ENCODE measurements around the gene RNF186.

DNA sequence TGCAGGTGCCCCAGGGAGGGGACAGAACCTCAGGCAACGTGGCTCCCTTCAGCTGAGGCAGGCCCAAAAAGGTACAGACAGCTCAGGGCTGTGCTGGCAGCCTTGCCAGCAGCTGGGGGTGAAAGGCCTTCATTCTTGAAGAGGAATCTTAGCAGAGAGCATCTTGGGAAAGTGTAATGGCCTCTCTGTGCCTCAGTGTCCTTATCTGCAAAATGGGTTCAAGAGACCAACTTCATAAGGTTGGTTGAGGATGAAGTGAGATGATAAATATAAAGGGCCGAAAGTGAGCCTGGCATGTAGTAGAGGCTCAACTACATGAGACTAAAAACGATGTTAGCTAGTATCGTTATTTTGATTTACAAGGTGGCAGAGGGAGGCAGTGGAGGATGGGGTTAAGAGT, 41.6 kb downstream of the RNF186 start:
- TF ChIP-seq, protein P1, sequence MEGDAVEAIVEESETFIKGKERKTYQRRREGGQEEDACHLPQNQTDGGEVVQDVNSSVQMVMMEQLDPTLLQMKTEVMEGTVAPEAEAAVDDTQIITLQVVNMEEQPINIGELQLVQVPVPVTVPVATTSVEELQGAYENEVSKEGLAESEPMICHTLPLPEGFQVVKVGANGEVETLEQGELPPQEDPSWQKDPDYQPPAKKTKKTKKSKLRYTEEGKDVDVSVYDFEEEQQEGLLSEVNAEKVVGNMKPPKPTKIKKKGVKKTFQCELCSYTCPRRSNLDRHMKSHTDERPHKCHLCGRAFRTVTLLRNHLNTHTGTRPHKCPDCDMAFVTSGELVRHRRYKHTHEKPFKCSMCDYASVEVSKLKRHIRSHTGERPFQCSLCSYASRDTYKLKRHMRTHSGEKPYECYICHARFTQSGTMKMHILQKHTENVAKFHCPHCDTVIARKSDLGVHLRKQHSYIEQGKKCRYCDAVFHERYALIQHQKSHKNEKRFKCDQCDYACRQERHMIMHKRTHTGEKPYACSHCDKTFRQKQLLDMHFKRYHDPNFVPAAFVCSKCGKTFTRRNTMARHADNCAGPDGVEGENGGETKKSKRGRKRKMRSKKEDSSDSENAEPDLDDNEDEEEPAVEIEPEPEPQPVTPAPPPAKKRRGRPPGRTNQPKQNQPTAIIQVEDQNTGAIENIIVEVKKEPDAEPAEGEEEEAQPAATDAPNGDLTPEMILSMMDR (IDR thresholded peaks at IDR 0.05; ENCODE audit: low read depth, low read length), result no peak
- TF ChIP-seq, protein P2, sequence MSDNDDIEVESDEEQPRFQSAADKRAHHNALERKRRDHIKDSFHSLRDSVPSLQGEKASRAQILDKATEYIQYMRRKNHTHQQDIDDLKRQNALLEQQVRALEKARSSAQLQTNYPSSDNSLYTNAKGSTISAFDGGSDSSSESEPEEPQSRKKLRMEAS (IDR thresholded peaks at IDR 0.05; ENCODE audit: low read depth, low read length), result no peak
- no peak for TF ChIP-seq POLR2A (IDR thresholded peaks at IDR 0.05; ENCODE audit: extremely low read depth, insufficient read length)
- TF ChIP-seq MYC (IDR thresholded peaks at IDR 0.05; ENCODE audit: low read depth, low read length), result no peak
